GM12878 (cell line): ENCODE data around the gene NOSTRIN. TPM values are rescaled to one million over a fixed set of nuclear protein-coding genes. Genes with fewer than 3 reads are reported as not detected.
A peak's percentile ranks its signal among the peaks of the same experiment; 100 is the strongest.

ENCODE experiments used
- BACH1 ChIP-seq: fragments of 450-650 bp; IDR thresholded peaks from 2 replicates; pipeline ENCODE4 v1.6.1; 2017; ENCODE audit warnings: mild to moderate bottlenecking, borderline replicate concordance
- BCLAF1 ChIP-seq: fragments of 450-650 bp; IDR thresholded peaks from 2 replicates; pipeline ENCODE4 v1.6.1; 2017; ENCODE audit warnings: antibody characterized with exemption, mild to moderate bottlenecking, moderate library complexity
- CBFB ChIP-seq: IDR thresholded peaks from 2 replicates; pipeline ENCODE4 v1.6.1; 2016; ENCODE audit warnings: antibody characterized with exemption, low read depth
- FOXM1 ChIP-seq: IDR thresholded peaks from 2 replicates; pipeline ENCODE4 v1.6.1; 2012; ENCODE audit warnings: low read depth, mild to moderate bottlenecking, inconsistent platforms, low read length, moderate library complexity
- HSF1 ChIP-seq: fragments of 150-350 bp; IDR thresholded peaks from 2 replicates; pipeline ENCODE4 v1.6.1; 2014; ENCODE audit warnings: mild to moderate bottlenecking, low read depth, low read length
- KLF5 ChIP-seq: fragments of 450-650 bp; IDR thresholded peaks from 2 replicates; pipeline ENCODE4 v1.6.1; 2014; ENCODE audit warnings: mild to moderate bottlenecking; ENCODE audit not compliant: partially characterized antibody
- NRF1 ChIP-seq: conservative IDR thresholded peaks from 2 replicates; pipeline ENCODE4 v1.6.1; 2011; ENCODE audit warnings: mild to moderate bottlenecking, low read depth, low read length, improper control_type of control experiment
- PAX5 ChIP-seq: IDR thresholded peaks from 2 replicates; pipeline ENCODE4 v1.6.1; 2011; ENCODE audit warnings: low read depth, low read length, borderline replicate concordance
- PKNOX1 ChIP-seq: fragments of 450-650 bp; IDR thresholded peaks from 2 replicates; pipeline ENCODE4 v1.6.1; 2016; ENCODE audit warnings: mild to moderate bottlenecking
- PML ChIP-seq: IDR thresholded peaks from 2 replicates; pipeline ENCODE4 v1.6.1; 2012; ENCODE audit warnings: low read length, inconsistent platforms
- POLR2A ChIP-seq: IDR thresholded peaks from 2 replicates; pipeline ENCODE4 v1.6.1; 2011; ENCODE audit warnings: low read depth, mild to moderate bottlenecking, low read length
- SP1 ChIP-seq: IDR thresholded peaks from one replicate; pipeline ENCODE4 v1.6.1; 2011; ENCODE audit warnings: low read depth, low read length
- STAT3 ChIP-seq: IDR thresholded peaks from 2 replicates; pipeline ENCODE4 v1.6.1; 2011; ENCODE audit warnings: low read depth, low read length, improper control_type of control experiment
- TAF1 ChIP-seq: IDR thresholded peaks from 2 replicates; pipeline ENCODE4 v1.6.1; 2011; ENCODE audit warnings: mild to moderate bottlenecking, low read depth, low read length, borderline replicate concordance
- TCF12 ChIP-seq: IDR thresholded peaks from 2 replicates; pipeline ENCODE4 v1.6.1; 2011; ENCODE audit warnings: low read depth, mild to moderate bottlenecking, low read length
- ZBTB11 ChIP-seq: fragments of 450-650 bp; formaldehyde crosslinking; IDR thresholded peaks from 2 replicates; pipeline ENCODE4 v1.5.0; 2022; ENCODE audit warnings: mild to moderate bottlenecking, missing genetic modification characterization
- ZNF207 ChIP-seq: fragments of 450-650 bp; IDR thresholded peaks from 2 replicates; pipeline ENCODE4 v1.6.1; 2014; ENCODE audit warnings: antibody characterized with exemption, mild to moderate bottlenecking, borderline replicate concordance
- ZNF217 ChIP-seq: fragments of 450-650 bp; IDR thresholded peaks from 2 replicates; pipeline ENCODE4 v1.6.1; 2017; ENCODE audit warnings: antibody characterized with exemption, mild to moderate bottlenecking
- ZNF384 ChIP-seq: IDR thresholded peaks from 2 replicates; pipeline ENCODE4 v1.6.1; 2012; ENCODE audit warnings: low read depth, mild to moderate bottlenecking, low read length, improper control_type of control experiment, borderline replicate concordance
- polyA plus RNA-seq, 11 experiments: library from polyadenylated mRNA; depleted of rRNA in 4 of 11; unstranded in 6 of 11; stranded (reverse) in 5 of 11; fragments of >200 nt; fragmentation: Nextera tagmentation in 4 of 11; fragmentation: Illumina TruSeq in 1 of 11; extraction: Ambion mirVana in 4 of 11; extraction: Trizol in 1 of 11; gene quantifications; 1 replicate in 1 of 11; 2 replicates in 10 of 11; pipeline versions ENCODE4 v1.2.1 to v1.2.3, GENCODE V29; 2011 to 2016; ENCODE audit warnings: inconsistent platforms in 2 of 11, missing spikeins in 2 of 11, low read depth in 1 of 11
- total RNA-seq, 4 experiments: library from RNA; depleted of rRNA in 3 of 4; stranded (reverse); fragments of >200 nt in 3 of 4; fragmentation: Illumina TruSeq in 1 of 4; extraction: Trizol in 1 of 4; gene quantifications; 2 replicates each; pipeline versions ENCODE4 v1.2.1 to v1.2.3, GENCODE V29; 2013 to 2021

Gene NOSTRIN
- total and polyA plus RNA-seq, 10 of the 15 experiments (the other 5 are each of a cell fraction or from before 2014, with no cell fraction given): 0.13 to 0.42 (median 0.37) TPM; not detected in 5

GRCh38 chr2:168890006-168890782, 87.8 kb downstream of the NOSTRIN start, which contains the start of gene SPC25 (continued):
- TF ChIP-seq BCLAF1: no peak
- TF ChIP-seq ZBTB11 (CRISPR knock-in tag): no peak
- no peak for TF ChIP-seq ZNF384
- no peak for TF ChIP-seq HSF1
- TF ChIP-seq FOXM1: peak; percentile 88
- no peak for TF ChIP-seq PAX5
- TF ChIP-seq STAT3: no peak
- TF ChIP-seq BACH1: no peak
- TF ChIP-seq PKNOX1: 0 out of 2 replicates have a peak, but pooled peaks have one; percentile 43
- peak; percentile 82 for TF ChIP-seq POLR2A
- TF ChIP-seq PML: no peak
- no peak for TF ChIP-seq NRF1
- TF ChIP-seq TCF12: no peak
- peak; percentile 63; the same call in 1 of the 2 replicates for TF ChIP-seq CBFB
- TF ChIP-seq ZNF217: no peak
- peak; percentile 97 for TF ChIP-seq SP1
- no peak for TF ChIP-seq ZNF207
- no peak; the same call in 1 of the 2 replicates for TF ChIP-seq TAF1
- no peak for TF ChIP-seq KLF5
